ENCODE data around the gene GINM1. TPM values are rescaled to one million over a fixed set of nuclear protein-coding genes. Genes with fewer than 3 reads are reported as not detected.

The GINM1 gene
- total RNA-seq, 1 donor from 2014 or later = 39.3 TPM

DNA sequence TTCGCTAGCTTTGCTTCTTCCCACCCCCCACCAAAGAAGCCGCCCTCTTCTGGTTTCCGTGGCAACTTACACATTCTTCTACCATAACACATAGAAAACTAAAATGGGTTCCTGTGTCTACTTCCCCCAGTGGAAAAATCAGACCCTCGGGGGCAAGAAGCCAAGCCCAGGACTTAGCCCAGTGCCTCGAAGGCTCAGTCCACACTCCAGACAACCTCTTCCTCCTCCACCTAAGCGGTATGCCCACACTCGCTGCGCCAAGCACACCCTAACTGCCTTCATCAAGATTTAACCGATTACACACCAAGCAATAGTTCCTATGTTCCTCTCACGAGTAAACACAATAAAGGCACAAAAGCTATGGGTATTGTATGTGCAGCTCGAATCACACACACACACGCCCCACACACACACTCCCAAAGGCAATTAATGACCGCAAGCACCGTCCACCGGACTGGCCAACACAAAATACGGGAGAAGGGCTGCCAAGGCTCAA, 20.9 kb upstream of the GINM1 start:
- peaks cover 29% of the 10 kb centered on the region for H3K4me1 ChIP-seq
- intact Hi-C loops (cut with DNase I) = no loop called here
- no peaks in the 10 kb centered on the region for H3K9me3 ChIP-seq
- DNase-seq (peak; percentile 52), ATAC-seq (peak; percentile 67)
- peak overlapping the region; percentile 79 for H3K4me3 ChIP-seq
- TF ChIP-seq, protein P1, sequence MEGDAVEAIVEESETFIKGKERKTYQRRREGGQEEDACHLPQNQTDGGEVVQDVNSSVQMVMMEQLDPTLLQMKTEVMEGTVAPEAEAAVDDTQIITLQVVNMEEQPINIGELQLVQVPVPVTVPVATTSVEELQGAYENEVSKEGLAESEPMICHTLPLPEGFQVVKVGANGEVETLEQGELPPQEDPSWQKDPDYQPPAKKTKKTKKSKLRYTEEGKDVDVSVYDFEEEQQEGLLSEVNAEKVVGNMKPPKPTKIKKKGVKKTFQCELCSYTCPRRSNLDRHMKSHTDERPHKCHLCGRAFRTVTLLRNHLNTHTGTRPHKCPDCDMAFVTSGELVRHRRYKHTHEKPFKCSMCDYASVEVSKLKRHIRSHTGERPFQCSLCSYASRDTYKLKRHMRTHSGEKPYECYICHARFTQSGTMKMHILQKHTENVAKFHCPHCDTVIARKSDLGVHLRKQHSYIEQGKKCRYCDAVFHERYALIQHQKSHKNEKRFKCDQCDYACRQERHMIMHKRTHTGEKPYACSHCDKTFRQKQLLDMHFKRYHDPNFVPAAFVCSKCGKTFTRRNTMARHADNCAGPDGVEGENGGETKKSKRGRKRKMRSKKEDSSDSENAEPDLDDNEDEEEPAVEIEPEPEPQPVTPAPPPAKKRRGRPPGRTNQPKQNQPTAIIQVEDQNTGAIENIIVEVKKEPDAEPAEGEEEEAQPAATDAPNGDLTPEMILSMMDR (IDR thresholded peaks at IDR 0.05) = no peak
- H3K27me3 ChIP-seq (ENCODE audit: low read depth) = no peaks in the 10 kb centered on the region
- peaks cover 16% of the 10 kb centered on the region for H3K36me3 ChIP-seq
- H3K27ac ChIP-seq = peak overlapping the region; percentile 98

GRCh38 chr6:149545754-149546471, 20.3 kb upstream of the GINM1 start, which contains the start of gene PPIL4:
Gene PPIL4 (minus strand): TSS chr6:149546043. CDS start chr6:149546005, 38 bp downstream.
- intact Hi-C loops (cut with DNase I) = no loop called here
- Histone ChIP-seq H3K4me3 (peak within 1 kb of the TSS; percentile 79), H3K4me1 (peaks cover 29% of the 10 kb centered on the region), H3K36me3 (peaks cover 10% of the 10 kb centered on the region), H3K9me3 (no peaks in the 10 kb centered on the region), H3K27me3 (ENCODE audit: low read depth) (no peaks in the 10 kb centered on the region), H3K27ac (peak within 1 kb of the TSS; percentile 98)
- peak; percentile 99 for ATAC-seq
- DNase-seq = peak; percentile 99
- TF ChIP-seq, protein P1 (IDR thresholded peaks at IDR 0.05) = peak; percentile 77

GRCh38 chr6:149551920-149552319, 14.3 kb upstream of the GINM1 start:
- Histone ChIP-seq H3K9me3 (no peaks in the 10 kb centered on the region), H3K27me3 (ENCODE audit: low read depth) (no peaks in the 10 kb centered on the region), H3K36me3 (no peaks in the 10 kb centered on the region), H3K27ac (no peak overlapping the region), H3K4me1 (no peaks in the 10 kb centered on the region), H3K4me3 (no peak overlapping the region)
- DNase-seq (no peak), ATAC-seq (no peak)
- TF ChIP-seq, protein P1 (IDR thresholded peaks at IDR 0.05) = no peak
- intact Hi-C loops (cut with DNase I) = no loop called here

GRCh38 chr6:149558029-149558428, 8.1 kb upstream of the GINM1 start:
- H3K27me3 ChIP-seq (ENCODE audit: low read depth) = peaks cover 4% of the 10 kb centered on the region
- H3K9me3 ChIP-seq = no peaks in the 10 kb centered on the region
- TF ChIP-seq, protein P1 (IDR thresholded peaks at IDR 0.05) = no peak
- no peaks in the 10 kb centered on the region for H3K36me3 ChIP-seq
- intact Hi-C loops (cut with DNase I) = no loop called here
- DNase-seq (no peak), ATAC-seq (no peak)
- H3K4me3 ChIP-seq = no peak overlapping the region
- H3K4me1 ChIP-seq = no peaks in the 10 kb centered on the region
- H3K27ac ChIP-seq = no peak overlapping the region

DNA sequence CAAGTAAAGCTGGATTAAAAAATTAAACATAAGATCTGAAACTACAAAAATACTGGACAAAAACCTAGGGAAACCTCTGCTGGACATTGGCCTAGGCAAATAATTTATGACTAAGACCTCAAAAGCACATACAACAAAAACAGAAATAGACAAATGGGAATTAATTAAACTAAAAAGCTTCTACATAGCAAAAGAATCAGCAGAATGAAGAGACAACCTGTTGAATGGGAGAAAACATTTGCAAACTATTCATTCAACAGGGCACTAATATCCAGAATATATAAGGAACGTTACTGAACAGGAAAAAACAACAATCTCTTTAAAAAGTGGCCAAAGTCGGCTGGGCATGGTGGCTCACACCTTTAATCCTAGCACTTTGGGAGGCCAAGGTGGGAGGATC, 6.8 kb upstream of the GINM1 start:
- H3K27me3 ChIP-seq (ENCODE audit: low read depth) = peaks cover 4% of the 10 kb centered on the region
- no peak overlapping the region for H3K4me3 ChIP-seq
- intact Hi-C loops (cut with DNase I) = no loop called here
- ATAC-seq = no peak
- DNase-seq = no peak
- TF ChIP-seq, protein P1 (IDR thresholded peaks at IDR 0.05) = no peak
- peaks cover under 1% of the 10 kb centered on the region for H3K4me1 ChIP-seq
- H3K36me3 ChIP-seq = no peaks in the 10 kb centered on the region
- no peak overlapping the region for H3K27ac ChIP-seq
- H3K9me3 ChIP-seq = no peaks in the 10 kb centered on the region

Data from lower lobe of right lung (tissue), 2 donors.